T-cell (primary cell): ENCODE results near the gene COL18A1. TPM values are rescaled to one million over a fixed set of nuclear protein-coding genes. Genes with fewer than 3 reads are reported as not detected.
A peak's percentile ranks its signal among the peaks of the same experiment; 100 is the strongest.
"Not testable (repeated sequence)": the region's sequence is repeated elsewhere in the genome, so short reads cannot be mapped to it uniquely, and the experiment has no call there.

Experiments
- ATAC-seq, 4 experiments: fragments of 200-7000 bp in 3 of 4; fragments of 150-1000 bp in 1 of 4; cut with Tn5 transposase; replicated peaks in 1 of 4; 1 replicate in 3 of 4; 2 replicates in 1 of 4; pipeline ENCODE4 v1.10.0; 2021; ENCODE audit warnings: moderate library complexity in 3 of 4, mild to moderate bottlenecking in 2 of 4, moderate number of reproducible peaks in 1 of 4
- CTCF ChIA-PET, 2 donors: fragments of 300-600 bp; sonication (Branson Sonifier 250); formaldehyde crosslinking; loops; one replicate each; lab custom pipeline; 2022; ENCODE audit warnings: antibody characterized with exemption in 2 of 2; lab: Charles Lee
- POLR2A ChIA-PET, 2 donors: fragments of 300-600 bp; sonication (Branson Sonifier 250); formaldehyde crosslinking; loops; one replicate each; lab custom pipeline; 2022; ENCODE audit warnings: antibody characterized with exemption in 2 of 2; lab: Charles Lee
- DNase-seq, 35 experiments: peaks; one replicate each; pipeline versions ENCODE4 v3.0.0 to v3.0.0-alpha.2; 2013 to 2023
- H3K27ac ChIP-seq: one replicate; pipeline ENCODE4 v1.5.1; 2013; ENCODE audit warnings: low read length
- H3K27me3 ChIP-seq, 2 experiments: replicated peaks in 1 of 2; 1 replicate in 1 of 2; 2 replicates in 1 of 2; pipeline versions ENCODE4 v1.6.1 to v1.7.0; 2013; ENCODE audit warnings: low read length in 1 of 2, mixed read lengths in 1 of 2; ENCODE audit not compliant: control insufficient read depth in 2 of 2, insufficient read depth in 2 of 2; ENCODE audit errors: extremely low read depth in 1 of 2
- H3K36me3 ChIP-seq, 2 donors: 1 replicate in 1 of 2; 2 replicates in 1 of 2; pipeline versions ENCODE4 v1.6.1 to v1.7.0; 2013; ENCODE audit warnings: low read length in 1 of 2; ENCODE audit not compliant: control insufficient read depth in 2 of 2, insufficient read depth in 1 of 2; ENCODE audit errors: extremely low read depth in 1 of 2
- H3K4me1 ChIP-seq, 2 experiments: 1 replicate in 1 of 2; 2 replicates in 1 of 2; pipeline versions ENCODE4 v1.6.1 to v1.7.0; 2013; ENCODE audit warnings: low read length in 2 of 2, mixed read lengths in 1 of 2; ENCODE audit not compliant: insufficient read depth in 2 of 2, control insufficient read depth in 1 of 2; ENCODE audit errors: extremely low read depth in 1 of 2
- H3K4me3 ChIP-seq, 2 donors: 1 replicate in 1 of 2; 2 replicates in 1 of 2; pipeline versions ENCODE4 v1.5.1 to v1.7.0; 2013; ENCODE audit warnings: mild to moderate bottlenecking in 2 of 2, low read length in 1 of 2, moderate library complexity in 1 of 2; ENCODE audit not compliant: control insufficient read depth in 1 of 2; ENCODE audit errors: extremely low read depth in 1 of 2
- H3K9me3 ChIP-seq: 2 replicates; pipeline ENCODE4 v1.7.0; 2013
- H3K27ac Mint-ChIP-seq, 2 donors: one replicate each; pipeline ENCODE4 v1.8.0; 2020 to 2021; ENCODE audit warnings: mild to moderate bottlenecking in 2 of 2, mixed read lengths in 2 of 2
- H3K27me3 Mint-ChIP-seq, 2 donors: one replicate each; pipeline ENCODE4 v1.8.0; 2021 to 2022; ENCODE audit warnings: mixed read lengths in 2 of 2
- H3K36me3 Mint-ChIP-seq: one replicate; pipeline ENCODE4 v1.8.0; 2021; ENCODE audit warnings: mixed read lengths
- H3K4me1 Mint-ChIP-seq, 3 donors: one replicate each; pipeline ENCODE4 v1.8.0; 2020 to 2022; ENCODE audit warnings: mixed read lengths in 3 of 3, mild to moderate bottlenecking in 1 of 3
- H3K4me3 Mint-ChIP-seq, 3 donors: one replicate each; pipeline ENCODE4 v1.8.0; 2020 to 2022; ENCODE audit warnings: mild to moderate bottlenecking in 3 of 3, mixed read lengths in 3 of 3, moderate library complexity in 3 of 3
- H3K9me3 Mint-ChIP-seq, 3 donors: one replicate each; pipeline ENCODE4 v1.8.0; 2020 to 2022; ENCODE audit warnings: mixed read lengths in 3 of 3
- WGBS: methylation state at CpG from one replicate; pipeline ENCODE4 v1.1.5; 2013; ENCODE audit warnings: missing lambda C conversion rate; ENCODE audit not compliant: insufficient coverage; 5-methylcytosine and 5-hydroxymethylcytosine counted together
- total RNA-seq, 35 experiments: library from RNA in 6 of 35; stranded (reverse) in 6 of 35; fragments of 120-200 nt in 1 of 35; gene quantifications; one replicate each; pipeline versions ENCODE4 v1.2.1 to v1.2.4 and lab custom pipeline; 2013 to 2026

Gene COL18A1
- total RNA-seq, 5 donors from 2014 or later (not counting 1 experiment from before 2014, with no cell fraction given) = 7.2 to 53.8 (median 10.5) TPM

GRCh38 chr21:45437844-45438243, 32.9 kb downstream of the COL18A1 start:
- H3K27me3 ChIP-seq = peaks cover 0 to 44% of the 10 kb centered on the region in 2 experiments
- peaks cover 4 to 33% of the 10 kb centered on the region in 2 experiments for H3K4me1 ChIP-seq
- CTCF ChIA-PET, POLR2A ChIA-PET, H3K36me3 Mint-ChIP-seq, H3K4me3 Mint-ChIP-seq, H3K4me3 ChIP-seq, DNase-seq, H3K27ac Mint-ChIP-seq, ATAC-seq, H3K9me3 Mint-ChIP-seq, H3K36me3 ChIP-seq, H3K27ac ChIP-seq, H3K9me3 ChIP-seq: not testable (repeated sequence)
- H3K27me3 Mint-ChIP-seq = peaks cover 0 to 16% of the 10 kb centered on the region in 2 donors
- H3K4me1 Mint-ChIP-seq = peaks cover 6 to 20% (median 7%) of the 10 kb centered on the region in 3 donors

- H3K9me3 ChIP-seq = no peaks in the 10 kb centered on the region
- H3K4me1 Mint-ChIP-seq = peaks cover 6 to 20% (median 7%) of the 10 kb centered on the region in 3 donors
- peak overlapping the region; percentile 37 for H3K27ac ChIP-seq
- no peak for ATAC-seq
- peak overlapping the region in 1 of 2 donors; percentile 29 for H3K4me3 ChIP-seq
- ChIA-PET POLR2A (no interaction called here), CTCF (no interaction called here)
- peaks cover 0 to 40% of the 10 kb centered on the region in 2 experiments for H3K27me3 ChIP-seq
- peaks cover 4 to 33% of the 10 kb centered on the region in 2 experiments for H3K4me1 ChIP-seq
- no peak for DNase-seq
- no peaks in the 10 kb centered on the region for H3K36me3 ChIP-seq
- H3K9me3 Mint-ChIP-seq = no peaks in the 10 kb centered on the region
- no peaks in the 10 kb centered on the region for H3K36me3 Mint-ChIP-seq
- peaks cover 0 to 14% of the 10 kb centered on the region in 2 donors for H3K27me3 Mint-ChIP-seq
- WGBS = 82% methylated on average over 23 of the region's 26 CpGs
- H3K27ac Mint-ChIP-seq = no peak overlapping the region
- peak overlapping the region in 2 of 3 donors; percentile 47 to 68 for H3K4me3 Mint-ChIP-seq
Observed at GRCh38 chr21:45438391-45439145, 33.6 kb downstream of the COL18A1 start.

GRCh38 chr21:45439161-45439872, 34.4 kb downstream of the COL18A1 start:
- ChIA-PET POLR2A (no interaction called here), CTCF (interaction anchor here in 1 of 2 donors (0.6 to 1.0 kb wide), 2 partner anchors 149 to 380 kb away, joined by 3 read pairs; no protein-coding TSS in a partner anchor)
- H3K36me3 Mint-ChIP-seq = no peaks in the 10 kb centered on the region
- Histone ChIP-seq H3K4me3 (peak overlapping the region; percentile 29 to 32), H3K27ac (peak overlapping the region; percentile 37), H3K27me3 (peaks cover 0 to 36% of the 10 kb centered on the region in 2 experiments), H3K36me3 (no peaks in the 10 kb centered on the region), H3K4me1 (peaks cover 4 to 33% of the 10 kb centered on the region in 2 experiments), H3K9me3 (no peaks in the 10 kb centered on the region)
- peak overlapping the region; percentile 47 to 68 (median 64) for H3K4me3 Mint-ChIP-seq
- peaks cover 4 to 8% of the 10 kb centered on the region in 2 donors for H3K27me3 Mint-ChIP-seq
- peak; percentile 58 to 92 (median 81) for DNase-seq
- peaks cover 7 to 20% (median 8%) of the 10 kb centered on the region in 3 donors for H3K4me1 Mint-ChIP-seq
- WGBS = 20% methylated on average over 57 of the region's 58 CpGs
- no peaks in the 10 kb centered on the region for H3K9me3 Mint-ChIP-seq
- H3K27ac Mint-ChIP-seq = peak overlapping the region; percentile 39 to 57
- peak; percentile 88 to 94 (median 90) for ATAC-seq

DNA sequence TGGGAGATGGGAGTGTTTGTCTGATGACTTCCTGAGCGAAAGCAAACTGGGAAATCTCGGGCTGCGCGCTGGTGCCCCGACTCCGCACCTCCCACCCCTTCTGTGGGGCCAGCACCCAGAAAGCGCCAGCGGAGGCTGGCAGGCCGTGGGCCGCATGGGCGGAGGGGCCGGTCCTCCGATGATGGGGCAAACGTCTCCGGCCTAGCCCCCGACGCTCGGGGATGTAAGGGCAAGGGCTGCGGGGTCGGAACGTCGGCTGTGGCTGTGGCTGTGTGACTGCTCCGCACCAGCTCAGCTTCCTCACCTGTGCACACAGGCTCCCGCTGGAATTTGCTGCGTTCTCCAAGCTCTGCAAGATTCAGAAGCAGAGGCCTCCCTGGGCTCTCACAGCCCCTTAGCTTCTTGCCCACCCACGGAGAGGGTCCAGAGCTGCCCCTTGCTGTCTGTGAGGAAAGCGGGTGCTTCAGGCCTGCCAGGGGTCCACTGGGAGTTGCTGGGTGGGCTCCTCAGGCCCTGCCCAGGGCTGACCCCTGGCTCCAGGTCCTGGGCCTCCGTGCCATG, 35.0 kb downstream of the COL18A1 start:
- Histone ChIP-seq H3K4me1 (peaks cover 4 to 31% of the 10 kb centered on the region in 2 experiments), H3K27me3 (peaks cover 0 to 31% of the 10 kb centered on the region in 2 experiments), H3K27ac (no peak overlapping the region), H3K9me3 (no peaks in the 10 kb centered on the region), H3K36me3 (no peaks in the 10 kb centered on the region), H3K4me3 (no peak overlapping the region)
- 88% methylated on average over 27 of the region's 28 CpGs for WGBS
- Mint-ChIP-seq H3K27me3 (peaks cover 4 to 5% of the 10 kb centered on the region in 2 donors), H3K4me1 (peaks cover 7 to 18% (median 10%) of the 10 kb centered on the region in 3 donors), H3K4me3 (no peak overlapping the region), H3K9me3 (no peaks in the 10 kb centered on the region), H3K36me3 (no peaks in the 10 kb centered on the region), H3K27ac (no peak overlapping the region)
- ChIA-PET CTCF (interaction anchor here (0.6 to 1.0 kb wide), 3 partner anchors 150 to 436 kb away, joined by 3 to 4 read pairs (median 3); no protein-coding TSS in a partner anchor), POLR2A (no interaction called here)
- peak in 1 of 35 experiments; percentile 5 for DNase-seq
- no peak for ATAC-seq

DNA sequence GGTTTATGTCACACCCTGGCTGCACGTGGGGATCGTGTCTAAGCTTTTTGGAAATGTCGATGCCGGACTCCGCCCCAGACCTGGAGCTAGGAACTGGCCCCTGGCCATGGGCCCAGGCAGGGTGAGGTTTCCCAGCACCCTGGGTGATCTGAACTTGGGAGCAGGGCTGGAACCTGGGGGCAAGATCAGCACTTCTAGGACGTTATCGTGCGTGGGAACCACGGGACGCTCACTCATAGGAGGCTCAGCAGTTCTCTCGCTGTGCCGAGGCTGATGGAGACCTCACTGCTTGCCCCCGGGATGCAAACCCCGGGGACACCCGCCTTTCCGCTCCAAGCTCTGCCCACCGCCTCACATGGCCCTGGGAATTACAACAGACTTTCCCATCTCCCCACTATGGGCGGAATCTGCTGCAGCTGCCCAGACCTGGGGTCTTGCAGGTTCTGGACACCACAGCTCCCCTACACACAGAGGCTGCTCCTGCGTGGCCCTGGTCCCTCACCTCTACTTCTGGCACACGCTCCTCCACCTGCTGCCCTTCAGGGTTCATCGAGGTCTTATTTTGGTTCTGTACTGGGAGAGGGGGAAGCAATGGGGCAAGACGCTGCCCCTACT, 35.9 kb downstream of the COL18A1 start:
- POLR2A ChIA-PET = no interaction called here
- H3K9me3 Mint-ChIP-seq = no peaks in the 10 kb centered on the region

More for the DNA sequence above, 35.9 kb downstream of the COL18A1 start:
- Mint-ChIP-seq H3K27ac (no peak overlapping the region), H3K4me3 (no peak overlapping the region), H3K27me3 (peaks cover 5 to 9% of the 10 kb centered on the region in 2 donors), H3K36me3 (no peaks in the 10 kb centered on the region), H3K4me1 (peaks cover 7 to 15% (median 9%) of the 10 kb centered on the region in 3 donors)
- H3K27me3 ChIP-seq = peaks cover 0 to 30% of the 10 kb centered on the region in 2 experiments
- ATAC-seq (no peak), DNase-seq (no peak)
- H3K4me1 ChIP-seq = peaks cover 2 to 24% of the 10 kb centered on the region in 2 experiments
- H3K9me3 ChIP-seq = no peaks in the 10 kb centered on the region
- H3K27ac ChIP-seq = no peak overlapping the region
- WGBS = 89% methylated on average over 18 of the region's 22 CpGs
- no peaks in the 10 kb centered on the region for H3K36me3 ChIP-seq
- no peak overlapping the region for H3K4me3 ChIP-seq
- CTCF ChIA-PET = interaction anchor here in 1 of 2 donors (0.7 kb wide), 1 partner anchor 435 kb away, joined by 4 read pairs; no protein-coding TSS in a partner anchor
